HG02852 (cell line): Measurements from ENCODE around the gene SAMSN1.
A peak's percentile ranks its signal among the peaks of the same experiment; 100 is the strongest.
"Not testable (repeated sequence)": the region's sequence is repeated elsewhere in the genome, so short reads cannot be mapped to it uniquely, and the experiment has no call there.

Source experiments
- ATAC-seq: cut with Tn5 transposase; IDR thresholded peaks from one replicate; pipeline ENCODE4 v1.9.1; 2021; ENCODE audit warnings: mild to moderate bottlenecking, moderate library complexity; ENCODE audit not compliant: unreplicated experiment

The SAMSN1 gene

DNA sequence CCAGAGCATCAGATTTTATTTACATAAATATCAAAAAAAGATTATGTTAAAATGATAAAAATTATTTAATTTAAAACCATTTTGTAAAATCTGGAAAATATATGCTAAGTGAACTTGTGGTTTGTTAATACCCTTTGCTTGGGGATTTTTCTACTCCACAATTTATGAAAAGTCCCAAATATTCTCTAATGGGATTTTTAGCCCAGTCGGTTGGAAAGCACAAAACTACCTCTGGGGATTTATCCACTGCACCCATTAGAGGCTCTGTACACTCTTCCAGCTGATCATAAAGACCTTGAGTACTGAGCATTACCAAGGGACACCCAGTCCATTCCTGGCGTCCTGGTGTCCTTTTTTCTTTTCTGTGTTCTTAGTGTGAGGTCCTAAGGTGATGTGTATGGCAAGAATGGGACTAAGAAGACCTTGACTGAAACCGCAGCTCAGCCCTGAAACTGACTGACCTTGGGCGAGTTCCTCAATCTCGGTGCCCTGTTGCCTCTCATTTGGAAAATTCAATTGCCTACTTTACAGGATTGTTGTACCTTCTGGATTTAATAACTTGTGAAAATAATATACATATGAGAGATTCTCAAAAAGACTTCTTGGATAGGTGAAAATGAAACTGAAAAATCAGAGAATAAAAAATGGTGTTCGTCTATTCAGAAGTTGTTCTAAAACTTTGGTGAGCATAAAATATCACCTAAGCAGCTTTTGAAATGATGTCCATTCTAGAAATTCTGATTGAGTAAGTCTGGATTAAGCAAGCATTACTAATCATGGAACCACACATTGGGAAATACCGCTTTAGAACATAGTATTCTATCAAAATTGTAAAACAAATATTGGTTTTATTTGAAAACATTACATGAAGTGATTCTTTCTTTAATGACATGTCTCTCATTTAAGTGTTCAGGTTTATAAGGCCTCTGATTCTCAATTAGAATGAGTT lies 21.5 kb upstream of the SAMSN1 start:
- ATAC-seq: no peak

DNA sequence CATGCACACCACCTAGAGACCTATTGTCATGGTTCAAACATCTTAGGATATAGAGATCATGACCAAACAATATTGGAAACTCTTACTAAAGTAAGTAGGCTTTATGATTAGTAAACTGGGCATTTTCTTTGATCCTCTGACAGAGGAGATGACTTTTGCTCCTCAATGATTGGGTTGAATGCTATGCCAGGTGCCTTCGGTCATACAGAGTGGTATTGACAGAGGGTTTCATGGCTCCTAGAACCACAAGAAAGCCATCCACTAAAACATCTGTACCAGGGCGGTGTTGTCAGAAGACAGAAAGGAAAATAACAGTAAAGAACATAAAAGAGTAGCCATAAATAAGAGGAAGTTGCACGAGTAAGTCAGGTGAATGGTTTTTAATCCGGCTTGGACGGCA lies 20.8 kb upstream of the SAMSN1 start:
- ATAC-seq: no peak

DNA sequence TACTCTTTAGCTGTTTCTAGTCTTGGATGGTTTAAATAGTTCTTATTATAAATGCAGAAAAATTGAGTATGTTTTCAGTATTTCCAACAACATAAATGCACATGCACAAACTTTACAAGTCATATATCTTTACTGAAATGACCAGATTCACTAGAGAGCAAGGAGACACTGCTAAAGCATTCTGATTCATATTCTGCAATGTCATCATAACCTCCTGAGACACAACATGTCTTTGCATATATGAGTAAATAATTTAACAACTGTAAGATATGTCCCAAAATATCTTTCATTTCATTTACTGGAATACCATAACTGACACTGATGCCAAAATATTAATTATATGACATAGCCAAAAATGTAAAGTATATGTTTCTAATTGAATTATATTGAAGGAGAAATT lies 16.8 kb upstream of the SAMSN1 start:
- no peak for ATAC-seq

DNA sequence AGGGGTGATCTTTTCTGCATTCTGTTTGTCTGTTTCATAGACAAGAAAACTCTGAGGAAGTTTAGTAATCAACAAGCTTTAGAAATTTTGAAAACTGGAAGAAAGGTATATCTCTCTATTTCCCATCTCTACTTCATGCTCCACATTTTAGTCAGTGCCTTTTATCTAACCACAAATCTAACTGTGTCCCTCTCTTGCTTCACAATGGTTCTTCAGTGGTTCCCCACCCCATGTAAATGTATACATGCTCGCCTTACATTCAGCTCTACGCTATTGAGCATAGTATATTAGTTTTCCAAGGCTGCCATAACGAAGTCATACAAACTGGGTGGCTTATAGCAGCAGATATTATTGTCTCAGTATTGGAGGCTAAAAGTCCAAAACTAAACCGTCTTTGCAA lies 14.4 kb upstream of the SAMSN1 start:
- ATAC-seq: no peak

DNA sequence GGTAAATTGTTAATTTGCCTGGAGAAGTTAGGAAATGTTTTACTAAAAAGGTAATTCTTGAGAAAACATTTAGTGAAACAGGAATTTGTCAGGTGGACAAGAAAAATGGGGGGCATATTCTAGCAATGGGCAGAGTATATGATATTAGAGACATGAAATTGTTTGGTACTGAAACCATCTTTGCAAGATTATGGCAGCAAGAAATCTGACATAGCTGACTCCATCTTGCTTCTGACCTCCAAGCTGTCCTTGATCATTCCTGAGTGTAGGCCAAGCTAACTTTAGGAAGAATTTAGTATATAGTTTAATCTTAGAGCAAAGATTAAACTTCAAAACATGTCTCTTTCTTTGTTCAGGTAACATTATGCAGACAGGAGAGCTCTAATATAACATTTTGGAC lies 14.0 kb upstream of the SAMSN1 start:
- no peak for ATAC-seq

DNA sequence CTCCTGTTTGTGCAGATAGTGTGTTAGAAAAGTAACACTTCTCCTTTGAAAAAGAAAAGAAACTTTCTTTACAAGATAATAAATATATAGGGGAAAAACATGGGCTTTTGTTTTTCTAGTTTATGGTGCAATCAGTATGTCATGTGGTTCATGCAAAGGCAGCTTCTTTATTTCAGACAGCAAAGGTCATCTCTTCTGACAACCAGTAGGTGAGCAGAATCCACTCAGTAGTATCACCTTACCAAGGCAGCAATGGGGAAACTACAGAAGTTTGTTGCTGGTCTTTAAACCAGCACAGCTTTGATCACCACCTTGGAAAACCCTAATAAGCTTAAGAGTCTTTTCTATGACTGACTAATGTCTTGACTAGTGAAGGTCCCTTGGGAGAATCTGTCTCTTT lies 13.0 kb upstream of the SAMSN1 start:
- peak; percentile 55 for ATAC-seq

GRCh38 chr21:14557413-14557812 lies 11.3 kb upstream of the SAMSN1 start:
- ATAC-seq: peak; percentile 52

DNA sequence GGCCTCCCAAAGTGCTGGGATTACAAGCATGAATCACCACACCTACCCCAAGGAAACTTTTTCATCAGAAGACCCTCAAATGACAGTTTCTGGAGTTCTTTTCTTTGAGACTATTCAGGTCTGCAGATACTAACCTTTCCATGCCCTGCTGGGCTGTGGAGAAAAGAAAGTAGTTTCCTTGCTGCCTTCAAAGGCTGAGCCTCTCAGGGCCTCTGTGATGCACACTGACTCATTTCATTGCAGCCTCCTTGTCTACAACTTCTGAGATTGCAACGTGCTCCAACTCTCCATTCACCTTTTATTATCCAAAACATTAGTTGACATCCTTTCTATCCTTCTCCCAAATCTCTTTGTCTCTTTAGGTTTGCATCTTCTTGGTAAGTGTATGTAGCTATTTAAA lies 8.8 kb upstream of the SAMSN1 start:
- no peak for ATAC-seq

DNA sequence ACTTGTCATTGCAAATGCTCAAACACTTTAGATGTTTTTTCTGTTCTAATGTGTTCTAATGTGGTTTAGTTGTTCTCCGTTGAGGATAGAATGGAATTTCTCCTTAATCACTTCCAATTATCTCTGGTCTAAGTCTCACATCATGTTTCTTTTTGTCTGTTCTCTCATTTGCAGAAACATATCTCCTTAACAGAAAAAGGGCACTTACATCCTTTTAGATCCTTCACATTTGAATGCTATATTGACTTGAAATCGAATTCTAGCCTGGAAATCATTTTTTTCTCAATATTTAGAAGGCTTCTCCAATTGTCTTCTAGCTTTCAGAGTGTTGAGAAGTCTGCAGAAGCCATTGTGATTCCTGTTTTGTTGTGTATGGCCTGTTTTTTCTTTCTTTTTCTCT lies 7.3 kb upstream of the SAMSN1 start:
- ATAC-seq: no peak

DNA sequence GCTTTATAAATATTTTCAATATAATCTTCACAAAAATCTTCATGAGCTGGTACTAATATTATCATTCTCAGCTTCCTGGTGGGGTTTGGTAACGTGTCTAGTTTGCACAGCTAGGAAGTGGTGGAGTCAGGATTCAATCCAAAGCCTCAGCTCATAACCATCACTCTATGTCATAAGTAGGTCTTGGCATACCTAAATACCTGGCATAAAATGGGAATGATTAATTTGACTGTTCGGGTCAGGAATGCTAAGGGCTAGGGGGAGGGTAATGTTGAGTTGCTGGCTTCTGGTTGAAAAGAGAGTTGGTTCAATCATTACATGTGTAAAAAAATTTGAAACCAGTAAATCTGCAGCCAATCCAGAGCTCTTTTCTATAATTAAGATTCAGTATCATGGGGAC lies 5.6 kb upstream of the SAMSN1 start:
- ATAC-seq: no peak

GRCh38 chr21:14550135-14550534 lies 4.0 kb upstream of the SAMSN1 start:
- no peak for ATAC-seq

DNA sequence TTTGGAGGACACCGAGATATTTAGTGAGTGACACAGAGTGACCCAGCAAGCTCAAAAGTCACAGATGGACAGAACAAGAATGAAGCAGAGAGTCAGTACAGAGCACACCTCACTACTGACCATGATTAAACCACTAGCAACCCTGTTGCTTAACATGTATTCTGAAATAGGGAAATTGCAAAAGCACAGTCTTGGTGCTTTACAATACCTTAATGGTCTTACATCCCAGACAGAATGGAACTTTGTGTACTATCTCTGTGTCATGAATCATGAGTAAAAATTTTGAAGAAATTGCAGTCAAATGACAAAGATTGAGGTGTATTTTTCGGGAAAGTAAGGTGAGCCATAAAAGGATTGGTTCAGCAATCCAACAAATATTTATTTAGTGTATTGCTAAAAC lies 2.7 kb upstream of the SAMSN1 start:
- ATAC-seq: no peak

DNA sequence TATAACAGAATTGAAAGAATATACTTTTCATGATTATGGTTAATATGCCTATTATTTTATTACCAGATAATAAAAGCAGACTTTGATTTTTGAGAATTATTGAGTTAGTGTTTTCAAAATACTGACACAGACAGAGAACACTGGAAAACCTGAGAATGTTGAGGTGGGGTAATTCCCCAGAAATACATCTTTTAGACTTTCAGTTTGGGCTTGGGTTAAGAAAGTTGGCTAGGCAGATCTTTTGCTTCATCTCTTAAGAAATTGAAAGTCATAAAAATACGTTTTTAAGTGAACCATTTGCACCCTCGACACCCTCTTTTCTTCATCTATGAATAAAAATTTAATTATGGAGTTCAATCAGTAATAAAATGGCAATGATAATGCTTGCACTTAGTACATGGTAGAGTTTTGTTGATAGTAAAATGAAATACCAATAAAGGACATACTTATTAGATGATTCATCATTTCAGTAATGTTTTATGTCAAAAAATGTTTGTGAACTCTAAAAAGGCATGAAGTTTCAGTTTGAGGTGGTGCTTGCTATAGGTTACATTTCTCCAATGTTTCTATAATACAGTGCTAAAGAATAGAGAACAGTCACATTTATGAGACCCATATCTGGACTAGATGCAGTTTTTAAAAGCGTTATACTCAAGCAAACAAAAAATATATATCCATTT lies 1.9 kb upstream of the SAMSN1 start:
- ATAC-seq: peak; percentile 38

GRCh38 chr21:14546719-14547118 lies 604 bp upstream of the SAMSN1 start:
- ATAC-seq: not testable (repeated sequence)

GRCh38 chr21:14543983-14544382 lies 2.1 kb downstream of the SAMSN1 start:
- ATAC-seq: no peak

DNA sequence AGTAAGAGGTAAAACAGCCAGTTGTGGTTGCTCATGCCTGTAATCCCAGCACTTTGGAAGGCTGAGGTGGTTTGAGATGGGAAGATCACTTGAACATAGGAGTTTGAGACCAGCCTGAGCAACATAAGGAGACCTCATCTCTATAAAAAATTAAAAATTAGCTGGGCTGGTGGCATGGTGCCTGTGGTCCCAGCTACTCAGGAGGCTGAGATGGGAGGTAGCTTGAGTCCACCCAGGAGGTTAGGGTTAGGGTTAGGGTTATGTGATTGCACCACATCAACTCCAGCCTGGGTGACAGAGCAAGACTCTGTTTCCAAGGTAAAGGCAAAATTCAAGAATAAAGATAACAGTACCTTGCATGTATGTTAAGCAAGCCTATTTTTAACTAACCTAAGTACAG lies 3.5 kb downstream of the SAMSN1 start:
- ATAC-seq: no peak

DNA sequence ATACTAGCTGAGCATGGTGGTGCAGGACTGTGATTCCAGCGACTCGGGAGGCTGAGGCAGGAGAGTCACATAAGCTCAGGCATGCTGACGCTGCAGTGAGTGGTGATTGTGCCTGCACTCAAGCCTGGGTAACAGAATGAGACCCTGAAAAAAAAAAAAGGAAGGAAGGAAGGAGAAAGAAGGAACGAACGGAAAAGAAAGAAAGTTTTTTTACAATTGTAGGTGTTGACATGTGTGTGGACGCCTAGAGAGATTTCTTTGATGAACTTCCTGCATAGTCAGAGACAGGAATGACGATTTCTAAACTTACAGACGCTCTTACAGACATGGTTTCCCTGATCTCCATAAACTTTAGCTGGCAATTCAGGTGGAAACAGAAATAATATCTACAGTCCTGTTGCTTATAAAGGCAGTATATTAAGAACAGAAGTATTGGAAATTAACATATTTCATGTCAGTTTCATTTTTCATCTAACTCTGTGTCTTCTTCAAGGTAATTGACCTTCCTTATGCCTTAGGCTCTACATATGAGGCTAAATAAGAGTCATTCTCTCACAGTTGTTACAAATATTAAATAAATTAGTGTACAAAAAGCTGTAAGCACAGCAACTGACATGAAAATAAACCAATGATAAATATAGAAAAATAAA lies 4.1 kb downstream of the SAMSN1 start:
- no peak for ATAC-seq

GRCh38 chr21:14538483-14538882 lies 7.6 kb downstream of the SAMSN1 start:
- ATAC-seq: no peak

DNA sequence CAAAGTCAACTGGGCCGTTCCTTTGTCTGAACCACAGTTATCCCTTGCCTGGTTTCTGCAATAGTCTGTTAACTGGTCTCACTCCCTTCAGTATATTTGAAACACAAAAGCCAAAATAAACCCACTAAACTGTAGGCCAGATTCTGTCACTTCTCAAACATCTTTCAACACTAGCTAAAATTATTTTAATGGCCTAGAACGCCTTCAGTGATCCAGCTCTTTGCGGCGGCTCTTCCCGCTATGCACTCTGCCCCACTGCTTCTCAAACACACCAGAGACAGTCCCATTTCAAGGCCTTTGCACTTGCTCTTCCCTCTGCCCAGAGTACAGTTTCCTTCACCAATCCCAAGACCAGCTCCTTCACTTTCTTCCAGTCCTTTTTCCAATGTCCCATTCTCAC lies 9.2 kb downstream of the SAMSN1 start:
- ATAC-seq: no peak

GRCh38 chr21:14535702-14536101 lies 10.4 kb downstream of the SAMSN1 start:
- ATAC-seq: no peak

DNA sequence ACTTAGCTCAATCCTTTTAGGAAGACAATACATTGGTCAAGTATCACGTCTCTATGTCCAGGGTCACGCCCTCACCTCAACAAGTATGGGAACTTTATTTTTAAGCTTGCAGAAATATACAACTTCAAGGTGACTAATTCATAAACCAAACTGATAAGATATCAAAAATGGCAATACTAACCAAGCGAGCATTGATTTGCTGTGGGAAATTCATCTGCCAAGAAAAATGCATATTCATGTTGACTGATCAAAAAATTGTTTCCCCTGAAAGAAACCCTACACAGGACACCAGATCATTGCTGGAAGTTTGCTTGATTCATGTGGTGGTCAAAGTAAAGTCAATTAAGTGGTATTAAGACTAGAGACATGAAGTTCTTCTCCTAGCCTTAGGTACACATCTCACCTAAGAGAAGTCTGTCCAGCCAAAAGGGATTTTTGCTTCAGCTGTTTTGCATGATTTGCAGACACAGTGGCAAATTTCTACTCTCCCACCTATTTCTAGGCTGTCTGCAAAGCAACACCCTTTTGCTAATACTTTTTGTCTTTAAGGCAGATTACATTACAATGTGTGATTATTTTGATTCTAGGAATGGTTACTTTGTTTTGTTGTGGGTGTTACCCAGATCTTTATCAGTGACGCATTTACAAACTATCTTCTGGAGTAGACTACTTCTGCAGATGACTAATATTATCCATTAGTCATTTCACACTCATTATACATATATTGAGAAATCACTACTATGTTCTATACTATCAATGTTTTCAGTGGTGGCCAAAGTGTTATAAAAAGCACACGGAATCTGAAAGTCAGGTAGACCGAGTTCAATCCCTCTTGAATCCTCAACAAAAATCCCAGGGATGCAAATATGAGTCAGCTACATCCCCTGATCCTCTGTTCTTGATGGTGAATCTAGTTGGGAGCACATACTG lies 12.4 kb downstream of the SAMSN1 start:
- peak; percentile 85 for ATAC-seq
